Osteoblast (primary cell): ENCODE measurements around the gene CBLIF. TPM values are rescaled to one million over a fixed set of nuclear protein-coding genes. Genes with fewer than 3 reads are reported as not detected.

Source experiments
- DNase-seq: peaks from one replicate; pipeline ENCODE4 v3.0.0; 2011; ENCODE audit warnings: low spot score, mixed read lengths; ENCODE audit not compliant: insufficient read length; ENCODE audit errors: missing footprints
- H2AFZ ChIP-seq: 2 replicates; pipeline ENCODE4 v1.6.0; 2011; ENCODE audit warnings: mild to moderate bottlenecking, low read length
- H3K27ac ChIP-seq: 2 replicates; pipeline ENCODE4 v1.5.1; 2011; ENCODE audit warnings: mild to moderate bottlenecking, low read depth, low read length, moderate library complexity
- H3K27me3 ChIP-seq: 2 replicates; pipeline ENCODE4 v1.6.0; 2012; ENCODE audit warnings: mild to moderate bottlenecking, control low read depth, inconsistent platforms, low read length, moderate library complexity; ENCODE audit not compliant: insufficient read depth
- H3K36me3 ChIP-seq: 2 replicates; pipeline ENCODE4 v1.5.1; 2011; ENCODE audit warnings: mild to moderate bottlenecking, low read length, control low read depth, moderate library complexity; ENCODE audit not compliant: insufficient read depth
- H3K4me1 ChIP-seq: 2 replicates; pipeline ENCODE4 v1.5.1; 2011; ENCODE audit warnings: mild to moderate bottlenecking, low read length, control low read depth, moderate library complexity; ENCODE audit not compliant: insufficient read depth
- H3K4me2 ChIP-seq: 2 replicates; pipeline ENCODE4 v1.6.0; 2011; ENCODE audit warnings: mild to moderate bottlenecking, low read length; ENCODE audit not compliant: insufficient read depth
- H3K4me3 ChIP-seq: fragments of 200-600 bp; sonication (generic); 3 replicates; pipeline ENCODE4 v1.5.1; 2012; ENCODE audit warnings: mild to moderate bottlenecking, low read length, inconsistent platforms; ENCODE audit not compliant: insufficient read depth
- H3K79me2 ChIP-seq: 2 replicates; pipeline ENCODE4 v1.6.0; 2012; ENCODE audit warnings: mild to moderate bottlenecking, low read length, control low read depth, inconsistent platforms; ENCODE audit not compliant: insufficient read depth
- H3K9me3 ChIP-seq: 2 replicates; pipeline ENCODE4 v1.5.1; 2011; ENCODE audit warnings: low read depth, low read length, control low read depth
- H4K20me1 ChIP-seq: 2 replicates; pipeline ENCODE4 v1.6.0; 2012; ENCODE audit warnings: mild to moderate bottlenecking, low read length, control low read depth; ENCODE audit not compliant: insufficient read depth
- CTCF ChIP-seq: IDR thresholded peaks from 2 replicates; pipeline ENCODE4 v1.5.1; 2011; ENCODE audit warnings: mild to moderate bottlenecking, low read depth, low read length, moderate library complexity; ENCODE audit errors: extremely low read depth
- total RNA-seq: library from RNA; depleted of rRNA; stranded (reverse); fragments of >200 nt; gene quantifications from 2 replicates; pipeline ENCODE4 v1.2.3, GENCODE V29; 2012

CBLIF gene
- total RNA-seq, 1 donor = not detected

GRCh38 chr11:59794417-59794816, 50.9 kb downstream of the CBLIF start:
- Histone ChIP-seq H3K4me3 (no peak overlapping the region), H3K27me3 (no peaks in the 10 kb centered on the region), H3K4me1 (no peaks in the 10 kb centered on the region), H3K9me3 (no peaks in the 10 kb centered on the region), H3K36me3 (peaks cover 8% of the 10 kb centered on the region), H3K4me2 (no peak overlapping the region), H3K27ac (no peak overlapping the region), H2AFZ (no peak overlapping the region), H3K79me2 (no peaks in the 10 kb centered on the region), H4K20me1 (no peaks in the 10 kb centered on the region)
- TF ChIP-seq CTCF = no peak
- DNase-seq = no peak

- Histone ChIP-seq H3K27me3 (no peaks in the 10 kb centered on the region), H3K79me2 (peaks cover 4% of the 10 kb centered on the region), H3K27ac (no peak overlapping the region), H3K4me2 (no peak overlapping the region), H3K36me3 (peaks cover 8% of the 10 kb centered on the region), H3K9me3 (no peaks in the 10 kb centered on the region), H3K4me1 (peaks cover 10% of the 10 kb centered on the region), H2AFZ (no peak overlapping the region), H3K4me3 (no peak overlapping the region), H4K20me1 (no peaks in the 10 kb centered on the region)
- no peak for TF ChIP-seq CTCF
- no peak for DNase-seq
These were observed 52.8 kb downstream of the CBLIF start for GRCh38 chr11:59792507-59792906.

GRCh38 chr11:59791639-59792038, 53.7 kb downstream of the CBLIF start:
- Histone ChIP-seq H4K20me1 (no peaks in the 10 kb centered on the region), H3K27ac (no peak overlapping the region), H3K9me3 (no peaks in the 10 kb centered on the region), H2AFZ (no peak overlapping the region), H3K4me1 (peaks cover 18% of the 10 kb centered on the region), H3K4me3 (no peak overlapping the region), H3K4me2 (no peak overlapping the region), H3K79me2 (peaks cover 4% of the 10 kb centered on the region), H3K27me3 (no peaks in the 10 kb centered on the region), H3K36me3 (peaks cover 8% of the 10 kb centered on the region)
- TF ChIP-seq CTCF = no peak
- no peak for DNase-seq

GRCh38 chr11:59787816-59788215, 57.5 kb downstream of the CBLIF start:
- Histone ChIP-seq H3K4me3 (peak overlapping the region; percentile 33), H3K4me1 (peaks cover 21% of the 10 kb centered on the region), H2AFZ (peak overlapping the region; percentile 14), H3K36me3 (peaks cover 8% of the 10 kb centered on the region), H4K20me1 (no peaks in the 10 kb centered on the region), H3K27me3 (no peaks in the 10 kb centered on the region), H3K79me2 (peaks cover 33% of the 10 kb centered on the region), H3K27ac (peak overlapping the region; percentile 76), H3K9me3 (no peaks in the 10 kb centered on the region), H3K4me2 (peak overlapping the region; percentile 73)
- TF ChIP-seq CTCF = no peak
- peak; percentile 87 for DNase-seq
